ENCODE results near the gene TRA2A. TPM values are rescaled to one million over a fixed set of nuclear protein-coding genes. Genes with fewer than 3 reads are reported as not detected.

TRA2A gene
- total RNA-seq, 1 donor, result 45.8 TPM

DNA sequence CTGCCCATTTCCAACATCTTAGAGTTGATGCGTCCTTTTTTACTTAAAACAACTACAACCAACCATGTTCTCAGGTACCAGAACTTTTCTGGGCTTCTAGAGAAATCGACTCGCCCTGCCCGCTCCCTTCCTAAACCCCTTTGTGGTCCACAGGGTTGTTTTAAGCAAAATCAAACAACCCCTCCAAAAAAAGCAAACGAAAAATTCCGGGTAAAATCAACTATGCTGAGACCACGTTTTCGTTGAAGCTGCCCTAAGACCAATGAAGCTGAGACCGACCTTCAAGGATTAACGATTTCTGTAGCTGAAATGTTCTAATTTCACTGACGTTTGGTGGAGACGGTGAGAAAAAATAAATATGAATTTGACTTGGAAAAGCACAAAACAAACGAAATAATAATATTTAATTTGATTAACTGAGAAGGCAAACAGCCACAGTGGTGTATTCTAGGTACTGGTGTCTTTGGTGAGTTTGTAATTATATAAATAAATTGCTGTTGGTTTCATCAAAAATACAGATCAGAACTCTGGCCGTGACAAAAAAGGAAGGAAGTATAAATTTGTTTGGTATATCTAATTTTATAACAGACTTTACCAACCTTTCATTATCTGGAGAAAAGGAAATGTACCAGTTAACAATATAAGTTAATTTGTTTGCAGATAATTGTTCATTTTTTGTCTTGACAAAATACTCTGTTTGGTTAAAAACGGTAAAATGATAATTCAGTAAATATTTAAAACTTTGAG is 56.8 kb downstream of the TRA2A start:
- H3K4me3 ChIP-seq (ENCODE audit: low read depth, low read length), result peak overlapping the region; percentile 81
- DNase-seq (ENCODE audit: low read depth), result no peak
- TF ChIP-seq, protein P1, sequence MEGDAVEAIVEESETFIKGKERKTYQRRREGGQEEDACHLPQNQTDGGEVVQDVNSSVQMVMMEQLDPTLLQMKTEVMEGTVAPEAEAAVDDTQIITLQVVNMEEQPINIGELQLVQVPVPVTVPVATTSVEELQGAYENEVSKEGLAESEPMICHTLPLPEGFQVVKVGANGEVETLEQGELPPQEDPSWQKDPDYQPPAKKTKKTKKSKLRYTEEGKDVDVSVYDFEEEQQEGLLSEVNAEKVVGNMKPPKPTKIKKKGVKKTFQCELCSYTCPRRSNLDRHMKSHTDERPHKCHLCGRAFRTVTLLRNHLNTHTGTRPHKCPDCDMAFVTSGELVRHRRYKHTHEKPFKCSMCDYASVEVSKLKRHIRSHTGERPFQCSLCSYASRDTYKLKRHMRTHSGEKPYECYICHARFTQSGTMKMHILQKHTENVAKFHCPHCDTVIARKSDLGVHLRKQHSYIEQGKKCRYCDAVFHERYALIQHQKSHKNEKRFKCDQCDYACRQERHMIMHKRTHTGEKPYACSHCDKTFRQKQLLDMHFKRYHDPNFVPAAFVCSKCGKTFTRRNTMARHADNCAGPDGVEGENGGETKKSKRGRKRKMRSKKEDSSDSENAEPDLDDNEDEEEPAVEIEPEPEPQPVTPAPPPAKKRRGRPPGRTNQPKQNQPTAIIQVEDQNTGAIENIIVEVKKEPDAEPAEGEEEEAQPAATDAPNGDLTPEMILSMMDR (IDR thresholded peaks at IDR 0.05; ENCODE audit: insufficient read depth, low read depth, low read length), result no peak

DNA sequence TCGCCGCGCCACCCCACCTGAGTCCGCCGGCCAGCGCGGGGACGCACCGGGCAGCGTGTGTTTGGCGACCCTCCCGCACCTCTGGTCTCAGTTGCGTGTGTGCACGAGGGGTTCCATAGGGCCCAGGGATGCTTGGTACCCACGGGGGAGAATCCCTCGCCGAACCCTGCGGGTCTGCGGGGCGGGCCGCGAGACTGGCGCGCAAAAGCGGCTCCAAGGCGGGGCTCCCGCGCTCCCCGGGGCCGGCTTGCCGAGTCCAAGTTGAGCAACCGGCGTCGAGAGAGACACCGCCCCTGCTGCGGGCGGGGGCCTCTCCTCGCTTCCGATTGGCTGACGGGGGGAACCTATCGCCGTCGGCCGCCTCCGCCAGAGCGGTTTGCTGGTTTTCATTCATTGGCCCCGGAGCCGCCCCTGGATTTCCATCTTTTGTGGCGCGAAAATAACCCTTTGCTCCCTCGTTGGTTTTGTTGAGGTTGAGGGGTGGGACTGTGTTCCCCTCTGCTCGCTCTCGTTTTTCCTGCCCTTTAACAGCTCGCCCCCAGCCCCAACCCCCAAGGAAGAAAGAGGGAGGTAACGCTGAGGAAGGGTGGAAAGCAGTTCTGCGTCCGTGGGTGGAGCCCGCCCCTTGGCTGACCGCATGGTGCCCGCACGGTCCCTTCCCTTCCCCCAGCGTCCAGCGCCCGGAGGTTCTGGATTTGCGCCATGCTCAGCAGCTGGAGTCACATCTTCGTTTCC is 57.5 kb downstream of the TRA2A start:
- TF ChIP-seq, protein P1 (IDR thresholded peaks at IDR 0.05; ENCODE audit: insufficient read depth, low read depth, low read length), result no peak
- DNase-seq (ENCODE audit: low read depth), result peak; percentile 96
- peak overlapping the region; percentile 81 for H3K4me3 ChIP-seq (ENCODE audit: low read depth, low read length)

DNA sequence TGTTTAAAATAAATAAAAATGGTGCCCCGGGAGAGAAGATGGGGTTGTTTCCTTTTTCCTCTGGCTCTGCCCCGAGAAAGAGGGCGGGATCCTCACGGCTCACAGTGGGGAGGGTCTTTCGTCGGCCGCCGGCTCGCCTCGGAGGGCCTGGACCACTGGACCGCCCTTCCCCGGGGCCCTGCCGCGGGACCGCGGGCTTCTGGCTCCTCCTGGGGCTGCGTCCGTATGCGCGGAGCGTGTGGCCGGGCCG is 58.0 kb downstream of the TRA2A start:
- TF ChIP-seq, protein P1 (IDR thresholded peaks at IDR 0.05; ENCODE audit: insufficient read depth, low read depth, low read length), result no peak
- DNase-seq (ENCODE audit: low read depth), result no peak
- H3K4me3 ChIP-seq (ENCODE audit: low read depth, low read length), result peak overlapping the region; percentile 81

DNA sequence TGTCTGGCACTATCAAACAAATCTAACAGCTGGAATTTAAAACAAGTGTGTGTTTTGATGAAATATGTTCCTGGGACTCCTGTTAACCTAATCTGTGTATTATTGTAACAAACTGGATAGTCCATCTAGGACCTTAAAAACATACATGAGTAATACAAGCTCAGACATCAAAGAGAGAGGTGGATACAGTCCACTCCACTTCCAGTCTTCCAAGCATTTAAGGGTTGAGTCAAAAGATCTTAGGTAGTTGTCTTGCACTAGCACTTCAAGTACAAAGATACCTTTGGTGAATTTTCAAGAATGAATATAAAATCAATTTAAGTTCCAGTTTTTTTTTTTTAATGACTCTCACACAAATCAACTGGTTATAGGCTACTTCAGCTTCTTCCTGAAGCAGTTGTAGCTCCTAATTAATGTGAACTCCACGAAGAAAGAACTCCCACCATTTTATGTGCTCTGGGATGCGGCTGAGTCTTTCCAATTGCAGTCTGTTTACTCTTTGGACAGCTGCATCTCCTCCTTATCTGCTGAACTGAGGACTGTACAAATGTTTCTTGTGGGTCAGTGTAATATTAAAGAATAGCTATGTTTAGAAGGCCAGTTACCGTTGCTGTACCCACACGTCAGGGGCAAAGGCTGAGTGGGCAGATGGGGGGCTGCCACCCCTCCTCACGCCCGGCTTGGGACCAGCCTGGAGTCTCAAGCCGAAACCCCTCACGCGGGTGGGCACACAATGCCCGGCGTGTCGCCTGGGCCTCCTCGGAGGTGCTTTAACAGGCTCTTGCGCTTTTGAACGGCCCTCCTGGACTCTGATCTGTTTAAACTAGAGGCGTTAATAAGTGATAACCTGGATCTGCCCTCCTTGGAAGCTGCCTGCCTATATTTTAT is 58.6 kb downstream of the TRA2A start:
- DNase-seq (ENCODE audit: low read depth), result peak; percentile 61
- TF ChIP-seq, protein P1 (IDR thresholded peaks at IDR 0.05; ENCODE audit: insufficient read depth, low read depth, low read length), result no peak

DNA sequence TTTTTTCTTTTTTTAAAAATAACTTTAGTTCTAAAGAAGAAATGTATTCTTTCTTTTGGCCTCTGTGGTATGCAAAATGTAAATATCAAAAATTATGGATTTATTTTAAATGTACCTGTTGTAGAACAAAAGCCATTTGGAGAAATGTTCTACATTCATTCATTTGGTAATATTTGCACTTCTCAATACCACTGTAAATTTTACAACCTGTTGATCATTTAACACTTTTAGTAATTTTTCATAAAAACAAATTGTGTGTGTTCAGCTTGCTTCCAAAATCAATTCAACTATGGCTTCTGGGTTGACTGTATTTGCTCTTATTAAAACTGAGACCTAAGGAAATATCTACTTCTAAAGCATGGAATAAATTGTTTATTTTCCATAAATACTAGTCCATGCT is 59.2 kb downstream of the TRA2A start:
- peak overlapping the region; percentile 81 for H3K4me3 ChIP-seq (ENCODE audit: low read depth, low read length)
- TF ChIP-seq, protein P1 (IDR thresholded peaks at IDR 0.05; ENCODE audit: insufficient read depth, low read depth, low read length), result no peak
- no peak for DNase-seq (ENCODE audit: low read depth)

More for the DNA sequence above, 58.6 kb downstream of the TRA2A start:
- peak overlapping the region; percentile 81 for H3K4me3 ChIP-seq (ENCODE audit: low read depth, low read length)

DNA sequence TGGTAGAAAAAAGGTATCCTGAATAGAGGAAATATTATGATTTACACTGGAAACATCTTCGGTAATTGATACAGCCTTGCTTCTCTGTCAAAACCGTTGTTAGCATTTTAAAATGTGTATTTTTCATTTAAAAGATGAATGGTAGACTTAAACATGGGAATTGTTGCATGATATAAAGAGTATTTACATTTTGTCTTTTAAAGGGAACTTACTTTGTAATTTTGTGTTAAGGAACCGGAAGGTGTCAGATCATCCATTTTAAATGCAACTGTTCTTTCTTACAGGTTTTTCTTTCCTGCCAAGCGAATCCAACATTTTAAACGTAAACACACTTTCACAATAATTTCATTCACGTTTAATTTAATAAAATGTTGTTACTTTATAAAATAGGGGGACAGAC is 59.7 kb downstream of the TRA2A start:
- peak overlapping the region; percentile 81 for H3K4me3 ChIP-seq (ENCODE audit: low read depth, low read length)
- TF ChIP-seq, protein P1 (IDR thresholded peaks at IDR 0.05; ENCODE audit: insufficient read depth, low read depth, low read length), result no peak
- DNase-seq (ENCODE audit: low read depth), result no peak
